Spinal cord (tissue), 10 donors: Measurements from ENCODE around the gene HYAL3. TPM values are rescaled to one million over a fixed set of nuclear protein-coding genes. Genes with fewer than 3 reads are reported as not detected.
"Not testable (repeated sequence)": the region's sequence is repeated elsewhere in the genome, so short reads cannot be mapped to it uniquely, and the experiment has no call there.

Source experiments
- DNase-seq, 6 donors: peaks; one replicate each; pipeline versions ENCODE4 v3.0.0 to v3.0.0-alpha.2; 2013 to 2015; ENCODE audit warnings: low spot score in 6 of 6, low read depth in 4 of 6
- H3K27ac ChIP-seq: one replicate; pipeline ENCODE4 v1.5.1; 2013; ENCODE audit warnings: low read depth, low read length, control low read depth
- H3K27me3 ChIP-seq: one replicate; pipeline ENCODE4 v1.6.1; 2013; ENCODE audit warnings: low read length; ENCODE audit not compliant: control insufficient read depth, insufficient read depth
- H3K36me3 ChIP-seq: one replicate; pipeline ENCODE4 v1.6.1; 2013; ENCODE audit warnings: low read length; ENCODE audit not compliant: control insufficient read depth, insufficient read depth
- H3K4me1 ChIP-seq: one replicate; pipeline ENCODE4 v1.6.1; 2013; ENCODE audit warnings: low read length; ENCODE audit not compliant: control insufficient read depth, insufficient read depth
- H3K4me3 ChIP-seq: one replicate; pipeline ENCODE4 v1.5.1; 2013; ENCODE audit warnings: low read depth, low read length, control low read depth
- H3K9me3 ChIP-seq: one replicate; pipeline ENCODE4 v1.6.1; 2013; ENCODE audit warnings: low read length; ENCODE audit not compliant: control insufficient read depth, insufficient read depth
- WGBS: methylation state at CpG from one replicate; pipeline ENCODE4 v1.1.5; 2013; ENCODE audit warnings: missing lambda C conversion rate; ENCODE audit not compliant: insufficient coverage; 5-methylcytosine and 5-hydroxymethylcytosine counted together
- polyA plus RNA-seq, 2 donors: library from polyadenylated mRNA; unstranded; fragments of 120-200 nt; gene quantifications; one replicate each; pipeline ENCODE4 v1.2.1, GENCODE V29; 2013; ENCODE audit not compliant: insufficient read length in 2 of 2
- total RNA-seq, 2 donors: library from RNA; depleted of rRNA in 1 of 2; stranded (reverse); fragments of 120-200 nt in 1 of 2; fragments of >200 nt in 1 of 2; gene quantifications; one replicate each; pipeline versions ENCODE4 v1.2.3 to v1.2.4, GENCODE V29; 2013 to 2014
- donor health status: healthy.

HYAL3 gene
- total and polyA plus RNA-seq, 4 donors: 4.2 to 14.2 (median 11.9) TPM

- peak in 5 of 6 donors; percentile 63 to 92 (median 71) for DNase-seq
- peaks cover 68% of the 10 kb centered on the region for H3K4me1 ChIP-seq
- H3K9me3 ChIP-seq: no peaks in the 10 kb centered on the region
- H3K4me3 ChIP-seq: peak overlapping the region; percentile 42
- H3K36me3 ChIP-seq: peaks cover 34% of the 10 kb centered on the region
- H3K27me3 ChIP-seq: peaks cover 43% of the 10 kb centered on the region
- WGBS: 6% methylated on average over 59 of the region's 61 CpGs
- H3K27ac ChIP-seq: peak overlapping the region; percentile 64
Observed at GRCh38 chr3:50272911-50273688, 26.1 kb downstream of the HYAL3 start.

- DNase-seq, H3K4me3 ChIP-seq, H3K27ac ChIP-seq, H3K9me3 ChIP-seq: not testable (repeated sequence)
- Histone ChIP-seq H3K4me1 (peaks cover 74% of the 10 kb centered on the region), H3K36me3 (peaks cover 34% of the 10 kb centered on the region), H3K27me3 (peaks cover 43% of the 10 kb centered on the region)
- WGBS: 89% methylated on average over 4 of the region's 10 CpGs
Observed at GRCh38 chr3:50272538-50272910, 26.7 kb downstream of the HYAL3 start.

DNA sequence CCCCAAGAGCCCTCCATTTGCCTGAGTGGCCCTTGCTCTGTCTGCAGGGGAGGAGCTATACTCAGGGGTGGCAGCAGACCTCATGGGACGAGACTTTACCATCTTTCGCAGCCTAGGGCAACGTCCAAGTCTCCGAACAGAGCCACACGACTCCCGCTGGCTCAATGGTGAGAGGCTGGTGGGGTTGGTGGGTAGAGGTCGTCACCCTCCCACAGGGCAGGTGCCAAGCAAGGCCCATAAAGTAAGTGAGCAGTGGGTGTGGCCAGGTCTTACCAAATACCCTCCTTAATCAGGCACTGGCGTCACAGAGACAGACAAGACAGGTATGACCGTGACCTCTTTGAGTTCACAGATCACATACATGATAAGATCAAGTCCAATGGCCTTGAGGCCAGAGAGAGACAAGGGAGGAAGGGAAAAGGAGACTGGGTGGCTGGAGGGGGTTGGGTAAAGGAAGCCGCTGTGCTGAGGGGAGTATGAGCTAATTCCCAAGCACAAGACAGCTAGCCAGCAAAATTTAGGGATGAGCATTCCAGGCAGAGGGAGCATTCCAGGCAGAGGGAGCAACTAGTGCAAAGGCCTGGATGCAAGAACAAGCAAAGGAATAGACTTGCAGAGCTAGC, 27.8 kb downstream of the HYAL3 start:
- no peaks in the 10 kb centered on the region for H3K9me3 ChIP-seq
- DNase-seq: no peak
- peaks cover 35% of the 10 kb centered on the region for H3K27me3 ChIP-seq
- H3K4me3 ChIP-seq: peak overlapping the region; percentile 56
- peaks cover 82% of the 10 kb centered on the region for H3K4me1 ChIP-seq
- 87% methylated on average over 7 of the region's 10 CpGs for WGBS
- peaks cover 29% of the 10 kb centered on the region for H3K36me3 ChIP-seq
- no peak overlapping the region for H3K27ac ChIP-seq

DNA sequence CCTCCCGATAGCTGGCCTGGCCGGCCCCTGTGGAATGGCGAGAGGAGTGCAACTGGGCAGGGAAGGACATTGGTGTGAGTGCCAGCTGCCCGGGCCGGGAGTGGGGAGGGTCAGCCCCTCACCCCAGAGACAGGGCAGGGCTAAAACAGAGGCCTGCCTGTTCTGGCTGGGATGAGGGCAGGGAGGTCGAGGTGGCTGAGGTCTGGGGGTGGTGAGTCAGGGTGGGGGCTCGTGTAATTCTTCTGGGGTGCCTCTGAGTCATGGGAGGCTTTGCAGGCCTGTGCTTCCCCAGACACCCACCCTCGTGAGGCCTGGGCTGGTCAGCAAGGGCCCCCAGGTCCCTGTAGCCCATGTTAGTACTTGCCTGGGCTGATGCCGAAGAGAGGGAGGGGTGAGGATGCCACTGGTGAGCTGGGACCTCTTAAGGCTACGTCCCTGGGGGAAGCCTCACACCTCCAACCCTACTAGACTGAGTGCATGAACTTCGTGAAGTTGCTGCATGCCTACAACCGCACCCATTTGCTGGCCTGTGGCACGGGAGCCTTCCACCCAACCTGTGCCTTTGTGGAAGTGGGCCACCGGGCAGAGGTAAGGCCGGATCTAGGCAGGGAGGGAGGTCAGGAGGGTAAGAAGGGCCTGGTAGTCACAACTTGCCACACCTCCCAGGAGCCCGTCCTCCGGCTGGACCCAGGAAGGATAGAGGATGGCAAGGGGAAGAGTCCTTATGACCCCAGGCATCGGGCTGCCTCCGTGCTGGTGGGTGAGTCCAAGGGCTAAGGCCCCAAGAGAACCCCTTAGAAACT, 28.6 kb downstream of the HYAL3 start:
- Histone ChIP-seq H3K4me3 (peak overlapping the region; percentile 56), H3K27me3 (peaks cover 27% of the 10 kb centered on the region), H3K27ac (peak overlapping the region; percentile 95), H3K36me3 (peaks cover 21% of the 10 kb centered on the region), H3K9me3 (no peaks in the 10 kb centered on the region), H3K4me1 (peaks cover 89% of the 10 kb centered on the region)
- DNase-seq: no peak
- WGBS: 78% methylated on average over 10 of the region's 19 CpGs

- WGBS: 96% methylated on average over 6 of the region's 8 CpGs
- Histone ChIP-seq H3K36me3 (peaks cover 16% of the 10 kb centered on the region), H3K4me3 (peak overlapping the region; percentile 56), H3K9me3 (no peaks in the 10 kb centered on the region), H3K27ac (peak overlapping the region; percentile 95), H3K4me1 (peaks cover 89% of the 10 kb centered on the region), H3K27me3 (peaks cover 21% of the 10 kb centered on the region)
- no peak for DNase-seq
Observed at GRCh38 chr3:50269977-50270413, 29.2 kb downstream of the HYAL3 start.

GRCh38 chr3:50269460-50269859, 29.7 kb downstream of the HYAL3 start:
- peak overlapping the region; percentile 56 for H3K4me3 ChIP-seq
- H3K4me1 ChIP-seq: peaks cover 89% of the 10 kb centered on the region
- DNase-seq: no peak
- peak overlapping the region; percentile 95 for H3K27ac ChIP-seq
- 13% methylated on average over 2 of the region's 4 CpGs for WGBS
- no peaks in the 10 kb centered on the region for H3K9me3 ChIP-seq
- peaks cover 16% of the 10 kb centered on the region for H3K36me3 ChIP-seq
- peaks cover 16% of the 10 kb centered on the region for H3K27me3 ChIP-seq

DNA sequence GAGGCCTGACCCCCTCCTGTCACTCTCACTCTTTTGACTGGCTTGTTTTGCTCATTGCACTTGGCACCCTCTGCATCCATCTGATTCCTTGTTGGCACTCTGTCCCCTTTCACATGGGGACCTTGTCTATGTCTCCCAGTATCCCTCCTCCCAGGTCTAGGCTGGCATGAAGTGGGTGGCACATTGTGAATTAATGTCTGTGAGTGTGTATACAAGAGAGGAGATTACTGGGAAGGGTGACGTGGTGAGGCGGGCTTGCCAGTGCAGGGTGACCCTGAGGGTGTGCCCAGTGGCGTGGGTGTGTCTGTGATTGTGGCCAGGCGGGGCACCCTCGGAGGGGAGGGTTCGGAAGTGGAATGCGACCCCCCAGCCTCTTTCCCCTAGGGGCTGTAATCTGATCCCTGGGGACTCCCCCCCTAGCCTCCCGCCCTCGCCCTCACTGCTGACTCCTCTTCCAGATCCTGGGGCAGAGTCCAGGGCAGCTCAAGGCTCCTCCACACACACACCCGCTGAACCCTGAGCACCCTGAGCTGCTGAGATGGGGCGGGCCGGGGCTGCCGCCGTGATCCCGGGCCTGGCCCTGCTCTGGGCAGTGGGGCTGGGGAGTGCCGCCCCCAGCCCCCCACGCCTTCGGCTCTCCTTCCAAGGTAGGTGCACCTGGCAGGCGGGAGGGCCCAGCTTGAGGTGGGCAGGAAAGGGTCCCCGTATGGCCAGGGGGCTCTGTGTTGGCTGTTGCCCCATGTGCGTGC, 30.3 kb downstream of the HYAL3 start, which contains the start of gene SEMA3B:
SEMA3B (plus strand) TSS at position 445 of the 749 bp plus-strand sequence; CDS start at position 539, 94 bp downstream.
- 46% methylated on average over 14 of the region's 21 CpGs for WGBS
- Histone ChIP-seq H3K4me3 (peak within 1 kb of the TSS; percentile 56), H3K27ac (peak within 1 kb of the TSS; percentile 95), H3K4me1 (peaks cover 89% of the 10 kb centered on the region), H3K27me3 (peaks cover 10% of the 10 kb centered on the region), H3K36me3 (peaks cover 16% of the 10 kb centered on the region), H3K9me3 (no peaks in the 10 kb centered on the region)
- peak in 1 of 6 donors; percentile 74 for DNase-seq

DNA sequence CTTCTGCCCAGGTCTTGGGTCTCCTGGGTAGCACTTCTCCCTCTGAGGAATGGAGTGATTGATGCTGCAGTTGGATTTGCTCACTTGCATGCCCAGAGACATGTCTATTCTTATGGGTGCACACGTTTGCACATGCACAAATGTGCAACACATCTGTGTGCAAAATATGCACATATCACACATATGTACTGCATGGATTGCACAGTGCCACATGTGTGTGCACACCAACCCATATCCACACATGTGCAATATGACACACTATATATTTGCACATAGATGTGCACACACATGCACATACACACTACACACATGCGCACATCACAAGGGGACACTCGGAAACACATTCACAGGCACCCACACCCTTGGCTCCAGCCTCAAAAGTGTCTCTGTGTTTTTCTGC, 30.9 kb downstream of the HYAL3 start:
- Histone ChIP-seq H3K27ac (peak overlapping the region; percentile 95), H3K4me1 (peaks cover 89% of the 10 kb centered on the region), H3K9me3 (no peaks in the 10 kb centered on the region), H3K36me3 (peaks cover 14% of the 10 kb centered on the region), H3K4me3 (peak overlapping the region; percentile 56), H3K27me3 (peaks cover 4% of the 10 kb centered on the region)
- DNase-seq: no peak
- WGBS: 64% methylated on average over 3 of the region's 3 CpGs
